K562 (cell line): ENCODE data around the gene CFAP20DC. TPM values are rescaled to one million over a fixed set of nuclear protein-coding genes. Genes with fewer than 3 reads are reported as not detected.

Experiments
- ATAC-seq: fragments of 200-7000 bp; cut with Tn5 transposase; 3 replicates; pipeline ENCODE4 v1.9.1; 2020; ENCODE audit warnings: moderate library complexity
- BruUV-seq: library from RNA; stranded (reverse); fragments of 400-500 nt; replicated peaks from 2 replicates; lab custom pipeline; 2021; lab: Mats Ljungman, UMichigan
- CTCF ChIA-PET: fragments of 300-600 bp; formaldehyde crosslinking; extraction: SDS; loops from one replicate; lab custom pipeline; 2021; ENCODE audit warnings: low intra/inter-chr PET ratio; lab: Yijun Ruan, JAX
- POLR2A ChIA-PET: fragments of 300-600, 350-650 bp; sonication (Branson Sonifier 250); formaldehyde crosslinking; extraction: SDS; loops from one replicate; lab custom pipeline; 2021; ENCODE audit warnings: antibody characterized with exemption, inconsistent platforms; lab: Yijun Ruan, JAX
- DNase-seq, 4 experiments: peaks; one replicate each; pipeline versions ENCODE4 v3.0.0 to v3.0.0-alpha.2; 2011 to 2018; ENCODE audit warnings: low spot score in 3 of 4, mixed read lengths in 3 of 4; ENCODE audit errors: extremely low read depth in 1 of 4
- FAIRE-seq: peaks from 2 replicates; lab custom pipeline; 2011; peaks lifted over from hg19 to GRCh38; lab: Jason Lieb, UNC
- H2AFZ ChIP-seq: 2 replicates; pipeline ENCODE4 v1.6.0; 2011; ENCODE audit warnings: low read depth, low read length, control low read depth, inconsistent platforms
- H3K27ac ChIP-seq: fragments of 200-600 bp; 3 replicates; pipeline ENCODE4 v1.8.0; 2011; ENCODE audit warnings: low read depth, mild to moderate bottlenecking, control low read depth, inconsistent platforms, low read length, moderate library complexity, mixed read lengths; ENCODE audit errors: extremely low read depth
- H3K27me3 ChIP-seq, 2 experiments: fragments of 300-600 bp in 1 of 2; 2 replicates in 1 of 2; 3 replicates in 1 of 2; pipeline versions ENCODE4 v1.6.0 to v1.8.0; 2011; ENCODE audit warnings: inconsistent platforms in 2 of 2, low read length in 2 of 2, mild to moderate bottlenecking in 1 of 2, mixed read lengths in 1 of 2, moderate library complexity in 1 of 2; ENCODE audit not compliant: control insufficient read depth in 2 of 2, insufficient read depth in 2 of 2
- H3K36me3 ChIP-seq: fragments of 300-600 bp; 3 replicates; pipeline ENCODE4 v1.8.0; 2011; ENCODE audit warnings: mild to moderate bottlenecking, low read length, inconsistent platforms; ENCODE audit not compliant: control insufficient read depth, insufficient read depth
- H3K4me1 ChIP-seq, 2 experiments: fragments of 200-600 bp in 1 of 2; replicated peaks in 1 of 2; 2 replicates in 1 of 2; 3 replicates in 1 of 2; pipeline versions ENCODE4 v1.5.1 to v1.8.0; 2011; ENCODE audit warnings: inconsistent platforms in 2 of 2, low read length in 2 of 2, mild to moderate bottlenecking in 1 of 2, mixed read lengths in 1 of 2, moderate library complexity in 1 of 2; ENCODE audit not compliant: control insufficient read depth in 2 of 2, insufficient read depth in 2 of 2
- H3K4me2 ChIP-seq: 2 replicates; pipeline ENCODE4 v1.6.1; 2011; ENCODE audit warnings: low read length, control low read depth, inconsistent platforms, mixed read lengths; ENCODE audit not compliant: insufficient read depth
- H3K4me3 ChIP-seq: fragments of 200-600 bp; sonication (generic), shearing (Covaris generic); 2 replicates; pipeline ENCODE4 v1.5.1; 2016; ENCODE audit warnings: control low read depth, inconsistent platforms
- H3K79me2 ChIP-seq: fragments of 200-600 bp; 3 replicates; pipeline ENCODE4 v1.8.0; 2011; ENCODE audit warnings: low read length, inconsistent platforms; ENCODE audit not compliant: control insufficient read depth, insufficient read depth
- H3K9ac ChIP-seq, 2 experiments: 2 replicates each; pipeline versions ENCODE4 v1.6.0 to v1.6.1; 2011; ENCODE audit warnings: low read depth in 2 of 2, low read length in 2 of 2, control low read depth in 1 of 2, inconsistent platforms in 1 of 2, mild to moderate bottlenecking in 1 of 2, mixed read lengths in 1 of 2; ENCODE audit not compliant: insufficient read depth in 1 of 2
- H3K9me1 ChIP-seq: one replicate; pipeline ENCODE4 v1.6.0; 2011; ENCODE audit warnings: inconsistent platforms, mild to moderate bottlenecking, low read length, moderate library complexity; ENCODE audit not compliant: control insufficient read depth, insufficient read depth
- H3K9me3 ChIP-seq: replicated peaks from 2 replicates; pipeline ENCODE4 v1.5.1; 2011; ENCODE audit warnings: low read depth, low read length, inconsistent platforms; ENCODE audit not compliant: control insufficient read depth, insufficient read depth
- H4K20me1 ChIP-seq: replicated peaks from 2 replicates; pipeline ENCODE4 v1.6.1; 2011; ENCODE audit warnings: low read length, inconsistent platforms, mixed read lengths; ENCODE audit not compliant: control insufficient read depth, insufficient read depth
- BCOR ChIP-seq: fragments of 450-650 bp; IDR thresholded peaks from 2 replicates; pipeline ENCODE4 v1.6.1; 2016
- HEY1 ChIP-seq: fragments of 250-450 bp; sonication (Bioruptor Pico); IDR thresholded peaks from 2 replicates; pipeline ENCODE4 v1.5.0; 2020; ENCODE audit warnings: mild to moderate bottlenecking, moderate library complexity, borderline replicate concordance
- L3MBTL2 ChIP-seq: fragments of 450-650 bp; IDR thresholded peaks from 2 replicates; pipeline ENCODE4 v1.6.1; 2016; ENCODE audit warnings: mild to moderate bottlenecking, moderate library complexity
- MTA2 ChIP-seq: fragments of 450-650 bp; IDR thresholded peaks from 2 replicates; pipeline ENCODE4 v1.6.1; 2016; ENCODE audit warnings: low read depth
- TFAM ChIP-seq: fragments of 250-450 bp; sonication (Bioruptor Pico); conservative IDR thresholded peaks from 2 replicates; pipeline ENCODE4 v1.5.0; 2021; ENCODE audit warnings: mild to moderate bottlenecking, moderate library complexity
- ZC3H4 ChIP-seq: sonication (generic); formaldehyde crosslinking; IDR thresholded peaks from 2 replicates; pipeline ENCODE4 v1.9.0; 2021; ENCODE audit warnings: missing genetic modification reagents, borderline replicate concordance
- ZKSCAN1 ChIP-seq: fragments of 150-350 bp; IDR thresholded peaks from 2 replicates; pipeline ENCODE4 v1.6.1; 2016; ENCODE audit warnings: low read depth, low read length
- ZNF57 ChIP-seq: fragments of 450-650 bp; formaldehyde crosslinking; IDR thresholded peaks from 2 replicates; pipeline ENCODE4 v1.4.0; 2020; ENCODE audit warnings: mild to moderate bottlenecking, moderate library complexity
- WGBS: fragments of 100-300 bp; shearing (Covaris generic); methylation state at CpG from one replicate; pipeline ENCODE4 v1.1.6; 2016; ENCODE audit warnings: low coverage, mixed read lengths; ENCODE audit not compliant: insufficient coverage; ENCODE audit errors: missing lambda C conversion rate; 5-methylcytosine and 5-hydroxymethylcytosine counted together
- in situ Hi-C: fragments of 300-500 bp; cut with MboI; formaldehyde crosslinking; loops from 4 replicates; pipeline ENCODE4 v1.15.0; 2018; ENCODE audit warnings: inconsistent platforms, mixed read lengths
- intact Hi-C: fragments of 100-400 bp; cut with micrococcal nuclease; formaldehyde crosslinking; loops from 2 replicates; pipeline ENCODE4 v1.14.2; 2022
- polyA plus RNA-seq, 8 experiments: library from polyadenylated mRNA; depleted of rRNA in 4 of 8; stranded (reverse) in 5 of 8; unstranded in 3 of 8; fragments of >200 nt; fragmentation: Nextera tagmentation in 2 of 8; fragmentation: Illumina TruSeq in 1 of 8; extraction: Ambion mirVana in 2 of 8; extraction: Trizol in 1 of 8; gene quantifications; 2 replicates each; pipeline versions ENCODE4 v1.2.1 to v1.2.3, GENCODE V29; 2011 to 2014; ENCODE audit warnings: inconsistent platforms in 1 of 8, missing spikeins in 1 of 8
- total RNA-seq, 7 experiments: library from RNA; depleted of rRNA in 6 of 7; stranded (reverse); fragments of >200 nt in 6 of 7; fragmentation: Illumina TruSeq in 2 of 7; extraction: Trizol in 2 of 7; gene quantifications; 2 replicates each; pipeline versions ENCODE4 v1.2.1 to v1.2.3, GENCODE V29; 2011 to 2021; ENCODE audit warnings: low replicate concordance in 1 of 7
- TF ChIP-seq, protein P1 (sequence below): fragments of 200-600 bp; sonication (generic); IDR thresholded peaks from one replicate; pipeline ENCODE4 v1.6.1; 2012; ENCODE audit warnings: mild to moderate bottlenecking, low read depth, low read length, inconsistent platforms
- TF ChIP-seq, protein P2 (sequence below): fragments of 450-650 bp; IDR thresholded peaks from 2 replicates; pipeline ENCODE4 v1.6.1; 2016; ENCODE audit warnings: borderline replicate concordance

The CFAP20DC gene
- total and polyA plus RNA-seq, 9 of the 15 experiments (the other 6 are each of a cell fraction or from before 2014, with no cell fraction given): 1.6 to 5.9 (median 4.6) TPM

DNA sequence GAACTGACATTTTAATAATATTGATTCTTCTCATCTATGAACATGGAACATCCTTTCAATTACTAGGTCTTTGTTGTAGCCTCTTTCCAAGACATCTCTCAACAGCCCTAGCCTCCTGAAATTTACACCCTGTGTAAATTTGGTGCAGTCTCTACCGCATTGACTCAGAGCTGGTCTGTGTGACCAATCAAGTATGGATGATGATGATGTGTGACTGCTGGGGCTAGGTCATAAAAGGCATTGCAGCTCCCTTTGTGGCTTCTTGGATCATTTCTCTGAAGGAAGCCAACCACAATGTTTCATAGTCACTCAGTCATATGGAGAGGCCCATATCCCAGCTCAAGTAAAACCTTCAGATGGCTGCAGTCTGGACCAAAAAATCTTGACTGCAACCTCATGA is 321.1 kb downstream of the CFAP20DC start:
- POLR2A ChIA-PET: no interaction called here
- Histone ChIP-seq H3K9me1 (no peaks in the 10 kb centered on the region), H3K9ac (no peak overlapping the region), H3K4me2 (no peak overlapping the region), H3K4me1 (no peaks in the 10 kb centered on the region), H4K20me1 (no peaks in the 10 kb centered on the region), H3K9me3 (no peaks in the 10 kb centered on the region), H3K4me3 (no peak overlapping the region), H3K79me2 (no peaks in the 10 kb centered on the region), H2AFZ (no peak overlapping the region), H3K27me3 (no peaks in the 10 kb centered on the region), H3K36me3 (no peaks in the 10 kb centered on the region), H3K27ac (no peak overlapping the region)
- no peak for FAIRE-seq
- no TSS peak for BruUV-seq
- DNase-seq: no peak
- no peak for ATAC-seq
- intact Hi-C loops: no loop called here
- in situ Hi-C loops: no loop called here
- TF ChIP-seq TFAM (CRISPR knock-in tag): no peak
- TF ChIP-seq L3MBTL2: no peak
- no peak for TF ChIP-seq ZC3H4 (CRISPR knock-in tag)
- no peak for TF ChIP-seq HEY1
- no peak for TF ChIP-seq ZNF57 (CRISPR knock-in tag)
- no peak for TF ChIP-seq ZKSCAN1
- TF ChIP-seq MTA2: no peak
- no peak for TF ChIP-seq BCOR
- TF ChIP-seq, protein P1, sequence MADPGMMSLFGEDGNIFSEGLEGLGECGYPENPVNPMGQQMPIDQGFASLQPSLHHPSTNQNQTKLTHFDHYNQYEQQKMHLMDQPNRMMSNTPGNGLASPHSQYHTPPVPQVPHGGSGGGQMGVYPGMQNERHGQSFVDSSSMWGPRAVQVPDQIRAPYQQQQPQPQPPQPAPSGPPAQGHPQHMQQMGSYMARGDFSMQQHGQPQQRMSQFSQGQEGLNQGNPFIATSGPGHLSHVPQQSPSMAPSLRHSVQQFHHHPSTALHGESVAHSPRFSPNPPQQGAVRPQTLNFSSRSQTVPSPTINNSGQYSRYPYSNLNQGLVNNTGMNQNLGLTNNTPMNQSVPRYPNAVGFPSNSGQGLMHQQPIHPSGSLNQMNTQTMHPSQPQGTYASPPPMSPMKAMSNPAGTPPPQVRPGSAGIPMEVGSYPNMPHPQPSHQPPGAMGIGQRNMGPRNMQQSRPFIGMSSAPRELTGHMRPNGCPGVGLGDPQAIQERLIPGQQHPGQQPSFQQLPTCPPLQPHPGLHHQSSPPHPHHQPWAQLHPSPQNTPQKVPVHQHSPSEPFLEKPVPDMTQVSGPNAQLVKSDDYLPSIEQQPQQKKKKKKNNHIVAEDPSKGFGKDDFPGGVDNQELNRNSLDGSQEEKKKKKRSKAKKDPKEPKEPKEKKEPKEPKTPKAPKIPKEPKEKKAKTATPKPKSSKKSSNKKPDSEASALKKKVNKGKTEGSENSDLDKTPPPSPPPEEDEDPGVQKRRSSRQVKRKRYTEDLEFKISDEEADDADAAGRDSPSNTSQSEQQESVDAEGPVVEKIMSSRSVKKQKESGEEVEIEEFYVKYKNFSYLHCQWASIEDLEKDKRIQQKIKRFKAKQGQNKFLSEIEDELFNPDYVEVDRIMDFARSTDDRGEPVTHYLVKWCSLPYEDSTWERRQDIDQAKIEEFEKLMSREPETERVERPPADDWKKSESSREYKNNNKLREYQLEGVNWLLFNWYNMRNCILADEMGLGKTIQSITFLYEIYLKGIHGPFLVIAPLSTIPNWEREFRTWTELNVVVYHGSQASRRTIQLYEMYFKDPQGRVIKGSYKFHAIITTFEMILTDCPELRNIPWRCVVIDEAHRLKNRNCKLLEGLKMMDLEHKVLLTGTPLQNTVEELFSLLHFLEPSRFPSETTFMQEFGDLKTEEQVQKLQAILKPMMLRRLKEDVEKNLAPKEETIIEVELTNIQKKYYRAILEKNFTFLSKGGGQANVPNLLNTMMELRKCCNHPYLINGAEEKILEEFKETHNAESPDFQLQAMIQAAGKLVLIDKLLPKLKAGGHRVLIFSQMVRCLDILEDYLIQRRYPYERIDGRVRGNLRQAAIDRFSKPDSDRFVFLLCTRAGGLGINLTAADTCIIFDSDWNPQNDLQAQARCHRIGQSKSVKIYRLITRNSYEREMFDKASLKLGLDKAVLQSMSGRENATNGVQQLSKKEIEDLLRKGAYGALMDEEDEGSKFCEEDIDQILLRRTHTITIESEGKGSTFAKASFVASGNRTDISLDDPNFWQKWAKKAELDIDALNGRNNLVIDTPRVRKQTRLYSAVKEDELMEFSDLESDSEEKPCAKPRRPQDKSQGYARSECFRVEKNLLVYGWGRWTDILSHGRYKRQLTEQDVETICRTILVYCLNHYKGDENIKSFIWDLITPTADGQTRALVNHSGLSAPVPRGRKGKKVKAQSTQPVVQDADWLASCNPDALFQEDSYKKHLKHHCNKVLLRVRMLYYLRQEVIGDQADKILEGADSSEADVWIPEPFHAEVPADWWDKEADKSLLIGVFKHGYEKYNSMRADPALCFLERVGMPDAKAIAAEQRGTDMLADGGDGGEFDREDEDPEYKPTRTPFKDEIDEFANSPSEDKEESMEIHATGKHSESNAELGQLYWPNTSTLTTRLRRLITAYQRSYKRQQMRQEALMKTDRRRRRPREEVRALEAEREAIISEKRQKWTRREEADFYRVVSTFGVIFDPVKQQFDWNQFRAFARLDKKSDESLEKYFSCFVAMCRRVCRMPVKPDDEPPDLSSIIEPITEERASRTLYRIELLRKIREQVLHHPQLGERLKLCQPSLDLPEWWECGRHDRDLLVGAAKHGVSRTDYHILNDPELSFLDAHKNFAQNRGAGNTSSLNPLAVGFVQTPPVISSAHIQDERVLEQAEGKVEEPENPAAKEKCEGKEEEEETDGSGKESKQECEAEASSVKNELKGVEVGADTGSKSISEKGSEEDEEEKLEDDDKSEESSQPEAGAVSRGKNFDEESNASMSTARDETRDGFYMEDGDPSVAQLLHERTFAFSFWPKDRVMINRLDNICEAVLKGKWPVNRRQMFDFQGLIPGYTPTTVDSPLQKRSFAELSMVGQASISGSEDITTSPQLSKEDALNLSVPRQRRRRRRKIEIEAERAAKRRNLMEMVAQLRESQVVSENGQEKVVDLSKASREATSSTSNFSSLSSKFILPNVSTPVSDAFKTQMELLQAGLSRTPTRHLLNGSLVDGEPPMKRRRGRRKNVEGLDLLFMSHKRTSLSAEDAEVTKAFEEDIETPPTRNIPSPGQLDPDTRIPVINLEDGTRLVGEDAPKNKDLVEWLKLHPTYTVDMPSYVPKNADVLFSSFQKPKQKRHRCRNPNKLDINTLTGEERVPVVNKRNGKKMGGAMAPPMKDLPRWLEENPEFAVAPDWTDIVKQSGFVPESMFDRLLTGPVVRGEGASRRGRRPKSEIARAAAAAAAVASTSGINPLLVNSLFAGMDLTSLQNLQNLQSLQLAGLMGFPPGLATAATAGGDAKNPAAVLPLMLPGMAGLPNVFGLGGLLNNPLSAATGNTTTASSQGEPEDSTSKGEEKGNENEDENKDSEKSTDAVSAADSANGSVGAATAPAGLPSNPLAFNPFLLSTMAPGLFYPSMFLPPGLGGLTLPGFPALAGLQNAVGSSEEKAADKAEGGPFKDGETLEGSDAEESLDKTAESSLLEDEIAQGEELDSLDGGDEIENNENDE: no peak
- TF ChIP-seq, protein P2, sequence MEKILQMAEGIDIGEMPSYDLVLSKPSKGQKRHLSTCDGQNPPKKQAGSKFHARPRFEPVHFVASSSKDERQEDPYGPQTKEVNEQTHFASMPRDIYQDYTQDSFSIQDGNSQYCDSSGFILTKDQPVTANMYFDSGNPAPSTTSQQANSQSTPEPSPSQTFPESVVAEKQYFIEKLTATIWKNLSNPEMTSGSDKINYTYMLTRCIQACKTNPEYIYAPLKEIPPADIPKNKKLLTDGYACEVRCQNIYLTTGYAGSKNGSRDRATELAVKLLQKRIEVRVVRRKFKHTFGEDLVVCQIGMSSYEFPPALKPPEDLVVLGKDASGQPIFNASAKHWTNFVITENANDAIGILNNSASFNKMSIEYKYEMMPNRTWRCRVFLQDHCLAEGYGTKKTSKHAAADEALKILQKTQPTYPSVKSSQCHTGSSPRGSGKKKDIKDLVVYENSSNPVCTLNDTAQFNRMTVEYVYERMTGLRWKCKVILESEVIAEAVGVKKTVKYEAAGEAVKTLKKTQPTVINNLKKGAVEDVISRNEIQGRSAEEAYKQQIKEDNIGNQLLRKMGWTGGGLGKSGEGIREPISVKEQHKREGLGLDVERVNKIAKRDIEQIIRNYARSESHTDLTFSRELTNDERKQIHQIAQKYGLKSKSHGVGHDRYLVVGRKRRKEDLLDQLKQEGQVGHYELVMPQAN: no peak
- CTCF ChIA-PET: no interaction called here
- 80% methylated on average over 1 of the region's 1 CpG for WGBS
